NB4 (cell line): ENCODE results near the gene VSTM1.
A peak's percentile ranks its signal among the peaks of the same experiment; 100 is the strongest.

Experiments used
- DNase-seq: peaks from one replicate; pipeline ENCODE4 v3.0.0; 2010; ENCODE audit warnings: low read depth
- H3K4me3 ChIP-seq: one replicate; pipeline ENCODE4 v1.5.1; 2011; ENCODE audit warnings: mild to moderate bottlenecking, low read depth, low read length, moderate library complexity
- CTCF ChIP-seq: IDR thresholded peaks from one replicate; pipeline ENCODE4 v1.5.1; 2012; ENCODE audit warnings: low read depth, low read length
- MAX ChIP-seq: IDR thresholded peaks from 2 replicates; pipeline ENCODE4 v1.6.1; 2011; ENCODE audit warnings: low read depth, low read length
- MYC ChIP-seq: IDR thresholded peaks from 2 replicates; pipeline ENCODE4 v1.6.1; 2011; ENCODE audit warnings: low read depth, low read length
- POLR2A ChIP-seq: IDR thresholded peaks from 2 replicates; pipeline ENCODE4 v1.6.1; 2011; ENCODE audit warnings: mild to moderate bottlenecking; ENCODE audit not compliant: insufficient read length; ENCODE audit errors: extremely low read depth

VSTM1 gene

GRCh38 chr19:54095136-54095858, 31.6 kb upstream of the VSTM1 start:
- no peak for TF ChIP-seq MYC
- no peak for TF ChIP-seq POLR2A
- no peak for TF ChIP-seq MAX
- TF ChIP-seq CTCF, result no peak
- DNase-seq, result no peak
- no peak overlapping the region for H3K4me3 ChIP-seq

- H3K4me3 ChIP-seq, result no peak overlapping the region
- peak; percentile 47 for DNase-seq
- no peak for TF ChIP-seq POLR2A
- no peak for TF ChIP-seq CTCF
- no peak for TF ChIP-seq MYC
- TF ChIP-seq MAX, result no peak
These were observed 30.8 kb upstream of the VSTM1 start for GRCh38 chr19:54094426-54095000.

DNA sequence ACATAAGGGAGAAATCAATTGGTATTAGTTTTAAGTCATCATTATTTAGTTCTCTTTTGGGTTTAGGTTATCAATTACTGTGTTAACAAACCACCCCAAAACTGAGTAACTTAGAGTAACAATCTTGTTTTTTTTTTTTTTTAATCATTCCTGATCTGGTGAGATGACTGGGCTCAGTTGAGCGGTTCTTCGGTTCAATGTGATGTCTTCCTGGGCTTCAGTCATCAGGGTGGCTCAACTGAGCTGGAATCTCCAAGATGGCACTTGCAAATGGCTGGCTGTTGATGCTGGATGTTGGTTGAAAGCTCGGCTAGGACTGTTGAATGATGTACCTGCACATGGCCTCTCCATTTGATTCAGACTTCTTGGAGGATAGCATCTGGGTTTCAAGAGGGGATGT, 20.7 kb upstream of the VSTM1 start:
- H3K4me3 ChIP-seq, result no peak overlapping the region
- DNase-seq, result no peak
- no peak for TF ChIP-seq MAX
- no peak for TF ChIP-seq POLR2A
- TF ChIP-seq MYC, result no peak
- TF ChIP-seq CTCF, result no peak

GRCh38 chr19:54081032-54081431, 17.3 kb upstream of the VSTM1 start, which contains the start of gene TARM1:
TSS of gene TARM1 (minus strand) at chr19:54081365. CDS start at chr19:54081340, 25 bp downstream.
- H3K4me3 ChIP-seq, result no peak within 1 kb of the TSS
- TF ChIP-seq POLR2A (no peak), CTCF (no peak), MYC (no peak), MAX (no peak)
- DNase-seq, result no peak

DNA sequence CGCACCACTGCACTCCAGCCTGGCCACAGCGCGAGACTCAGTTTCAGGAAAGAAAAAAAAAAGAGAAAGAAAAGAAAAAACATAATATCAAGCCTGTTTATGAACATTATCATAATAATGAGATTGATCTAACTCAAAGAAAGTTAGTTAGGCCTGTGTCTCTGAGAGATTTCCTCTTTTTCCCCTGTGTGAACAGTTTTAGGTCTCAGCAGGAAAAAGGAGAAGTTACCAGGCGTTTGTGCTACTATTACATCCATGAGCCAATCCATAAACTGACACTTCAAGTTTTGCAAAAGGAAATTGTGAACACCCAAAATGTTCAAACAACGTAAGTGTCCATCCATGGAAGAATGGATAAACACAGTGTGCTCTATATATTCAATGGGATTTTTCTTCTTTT, 13.6 kb upstream of the VSTM1 start:
- DNase-seq, result peak; percentile 74
- TF ChIP-seq MAX, result no peak
- TF ChIP-seq MYC, result no peak
- no peak for TF ChIP-seq POLR2A
- TF ChIP-seq CTCF, result no peak
- no peak overlapping the region for H3K4me3 ChIP-seq

DNA sequence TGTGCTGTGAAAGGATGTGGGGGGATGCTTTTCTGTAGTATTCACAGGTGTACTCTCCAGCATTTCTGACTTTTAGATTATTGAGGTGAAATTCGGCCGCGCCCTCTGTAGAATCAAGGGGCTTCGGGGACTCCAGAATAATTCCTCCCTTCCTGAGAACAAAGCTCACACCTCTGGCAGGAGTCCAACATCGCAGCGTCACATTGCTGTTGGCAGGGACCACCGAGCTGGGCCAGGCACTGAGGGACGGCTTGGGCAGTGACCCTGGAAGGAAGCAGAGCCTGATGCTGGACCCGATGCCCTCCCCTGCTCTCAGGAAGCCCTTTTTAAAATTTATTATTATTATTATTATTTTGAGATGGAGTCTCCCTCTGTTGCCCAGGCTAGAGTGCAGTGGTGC, 11.2 kb upstream of the VSTM1 start:
- no peak overlapping the region for H3K4me3 ChIP-seq
- TF ChIP-seq MYC (no peak), POLR2A (no peak), MAX (no peak), CTCF (no peak)
- no peak for DNase-seq
